DND-41 (cell line): ENCODE data around the gene GUCA2A.

Source experiments
- ATAC-seq: fragments of 200-7000 bp; cut with Tn5 transposase; 3 replicates; pipeline ENCODE4 v1.9.1; 2021; ENCODE audit warnings: low read depth; ENCODE audit not compliant: insufficient read depth
- DNase-seq: peaks from one replicate; pipeline ENCODE4 v3.0.0-alpha.2; 2020
- H2AFZ ChIP-seq: 2 replicates; pipeline ENCODE4 v1.6.0; 2012; ENCODE audit warnings: low read depth, low read length
- H3K27ac ChIP-seq: 2 replicates; pipeline ENCODE4 v1.5.1; 2012; ENCODE audit warnings: low read length, inconsistent platforms
- H3K27me3 ChIP-seq: fragments of 200-600 bp; sonication (generic); 2 replicates; pipeline ENCODE4 v1.6.0; 2012; ENCODE audit warnings: low read length, mild to moderate bottlenecking, inconsistent platforms; ENCODE audit not compliant: insufficient read depth, poor library complexity
- H3K36me3 ChIP-seq: 2 replicates; pipeline ENCODE4 v1.5.1; 2012; ENCODE audit warnings: low read length, inconsistent platforms; ENCODE audit not compliant: insufficient read depth
- H3K4me1 ChIP-seq: 2 replicates; pipeline ENCODE4 v1.5.1; 2012; ENCODE audit warnings: mild to moderate bottlenecking, low read length; ENCODE audit not compliant: insufficient read depth
- H3K4me2 ChIP-seq: 2 replicates; pipeline ENCODE4 v1.6.0; 2012; ENCODE audit warnings: mild to moderate bottlenecking, moderate library complexity, low read length, inconsistent platforms; ENCODE audit not compliant: insufficient read depth
- H3K4me3 ChIP-seq, 2 experiments: fragments of 200-600 bp in 1 of 2; shearing (Covaris generic) in 1 of 2; 2 replicates each; pipeline ENCODE4 v1.5.1; 2012 to 2016; ENCODE audit warnings: inconsistent platforms in 2 of 2, low read length in 2 of 2, mild to moderate bottlenecking in 2 of 2, low read depth in 1 of 2, moderate library complexity in 1 of 2
- H3K79me2 ChIP-seq: 2 replicates; pipeline ENCODE4 v1.6.0; 2012; ENCODE audit warnings: low read length, inconsistent platforms; ENCODE audit not compliant: insufficient read depth
- H3K9ac ChIP-seq: 2 replicates; pipeline ENCODE4 v1.6.0; 2012; ENCODE audit warnings: low read depth, mild to moderate bottlenecking, inconsistent platforms, low read length, moderate library complexity
- H3K9me3 ChIP-seq: 2 replicates; pipeline ENCODE4 v1.5.1; 2012; ENCODE audit warnings: low read length, moderate library complexity, mild to moderate bottlenecking, inconsistent platforms; ENCODE audit not compliant: insufficient read depth, severe bottlenecking
- H4K20me1 ChIP-seq: 2 replicates; pipeline ENCODE4 v1.6.0; 2012; ENCODE audit warnings: low read length; ENCODE audit not compliant: insufficient read depth
- CTCF ChIP-seq: IDR thresholded peaks from 2 replicates; pipeline ENCODE4 v1.5.1; 2012; ENCODE audit warnings: borderline replicate concordance, low read length, moderate library complexity, mild to moderate bottlenecking; ENCODE audit not compliant: poor library complexity, severe bottlenecking; ENCODE audit errors: extremely low read depth
- EZH2 ChIP-seq: IDR thresholded peaks from 3 replicates; pipeline ENCODE4 v1.6.1; 2012; ENCODE audit warnings: borderline replicate concordance, low read depth, mild to moderate bottlenecking, moderate library complexity, low read length, inconsistent platforms; ENCODE audit not compliant: severe bottlenecking

Gene GUCA2A

GRCh38 chr1:42189931-42190853 lies 25.6 kb upstream of the GUCA2A start:
- Histone ChIP-seq H2AFZ (no peak overlapping the region), H3K9me3 (no peaks in the 10 kb centered on the region), H3K36me3 (peaks cover 81% of the 10 kb centered on the region), H3K27ac (no peak overlapping the region), H3K9ac (no peak overlapping the region), H3K4me2 (no peak overlapping the region), H3K79me2 (no peaks in the 10 kb centered on the region), H4K20me1 (no peaks in the 10 kb centered on the region), H3K27me3 (no peaks in the 10 kb centered on the region), H3K4me1 (no peaks in the 10 kb centered on the region), H3K4me3 (no peak overlapping the region)
- ATAC-seq, result no peak
- TF ChIP-seq EZH2, result no peak
- no peak for TF ChIP-seq CTCF
- DNase-seq, result no peak

GRCh38 chr1:42186152-42186551 lies 21.6 kb upstream of the GUCA2A start:
- H3K27me3 ChIP-seq, result no peaks in the 10 kb centered on the region
- TF ChIP-seq CTCF (no peak), EZH2 (no peak)
- no peaks in the 10 kb centered on the region for H3K79me2 ChIP-seq
- no peaks in the 10 kb centered on the region for H3K9me3 ChIP-seq
- H3K27ac ChIP-seq, result no peak overlapping the region
- H4K20me1 ChIP-seq, result no peaks in the 10 kb centered on the region
- no peaks in the 10 kb centered on the region for H3K4me1 ChIP-seq
- DNase-seq, result no peak
- no peak overlapping the region for H3K4me2 ChIP-seq
- no peak overlapping the region for H2AFZ ChIP-seq
- no peak overlapping the region for H3K4me3 ChIP-seq
- no peak overlapping the region for H3K9ac ChIP-seq
- no peak for ATAC-seq
- H3K36me3 ChIP-seq, result peaks cover 74% of the 10 kb centered on the region

GRCh38 chr1:42184616-42185015 lies 20.1 kb upstream of the GUCA2A start:
- peaks cover 71% of the 10 kb centered on the region for H3K36me3 ChIP-seq
- H2AFZ ChIP-seq, result no peak overlapping the region
- TF ChIP-seq CTCF (no peak), EZH2 (no peak)
- DNase-seq, result no peak
- no peaks in the 10 kb centered on the region for H3K79me2 ChIP-seq
- no peak overlapping the region for H3K4me3 ChIP-seq
- H3K27me3 ChIP-seq, result no peaks in the 10 kb centered on the region
- no peak overlapping the region for H3K27ac ChIP-seq
- H3K4me1 ChIP-seq, result no peaks in the 10 kb centered on the region
- H4K20me1 ChIP-seq, result no peaks in the 10 kb centered on the region
- H3K4me2 ChIP-seq, result no peak overlapping the region
- H3K9me3 ChIP-seq, result no peaks in the 10 kb centered on the region
- H3K9ac ChIP-seq, result no peak overlapping the region
- no peak for ATAC-seq

- no peak overlapping the region for H3K4me2 ChIP-seq
- peaks cover 69% of the 10 kb centered on the region for H3K36me3 ChIP-seq
- no peaks in the 10 kb centered on the region for H3K9me3 ChIP-seq
- no peaks in the 10 kb centered on the region for H3K4me1 ChIP-seq
- H3K27ac ChIP-seq, result no peak overlapping the region
- no peak for TF ChIP-seq EZH2
- TF ChIP-seq CTCF, result no peak
- H3K9ac ChIP-seq, result no peak overlapping the region
- no peak overlapping the region for H3K4me3 ChIP-seq
- H2AFZ ChIP-seq, result no peak overlapping the region
- no peaks in the 10 kb centered on the region for H3K79me2 ChIP-seq
- no peaks in the 10 kb centered on the region for H3K27me3 ChIP-seq
- DNase-seq, result no peak
- ATAC-seq, result no peak
- H4K20me1 ChIP-seq, result no peaks in the 10 kb centered on the region
These were observed 19.4 kb upstream of the GUCA2A start for GRCh38 chr1:42183957-42184268.
